A673 (cell line): Measurements from ENCODE around the gene DSCAM. TPM values are rescaled to one million over a fixed set of nuclear protein-coding genes. Genes with fewer than 3 reads are reported as not detected.

Experiments used
- BruUV-seq: library from RNA; stranded (reverse); fragments of 400-500 nt; replicated peaks from 2 replicates; lab custom pipeline; 2021; lab: Mats Ljungman, UMichigan
- CTCF ChIA-PET: fragments of 300-600 bp; sonication (Branson Sonifier 250); formaldehyde crosslinking; loops from one replicate; lab custom pipeline; 2022; ENCODE audit warnings: antibody characterized with exemption; lab: Charles Lee
- POLR2A ChIA-PET: fragments of 300-600 bp; sonication (Branson Sonifier 250); formaldehyde crosslinking; loops from one replicate; lab custom pipeline; 2022; ENCODE audit warnings: antibody characterized with exemption; ENCODE audit not compliant: low non-redundant PET; lab: Charles Lee
- DNase-seq: peaks from one replicate; pipeline ENCODE4 v3.0.0-alpha.2; 2015; ENCODE audit warnings: low spot score
- H3K27ac ChIP-seq: fragments of 200-600 bp; sonication (generic); 2 replicates; pipeline ENCODE4 v1.5.1; 2016; ENCODE audit warnings: mixed run types, low read depth, mild to moderate bottlenecking, mixed read lengths, antibody characterized with exemption, low read length; ENCODE audit not compliant: poor library complexity, severe bottlenecking
- H3K27me3 ChIP-seq: fragments of 200-600 bp; sonication (generic); replicated peaks from 2 replicates; pipeline ENCODE4 v1.6.1; 2017; ENCODE audit warnings: mixed run types, low read depth, mild to moderate bottlenecking, mixed read lengths, antibody characterized with exemption, low read length; ENCODE audit not compliant: insufficient read depth, poor library complexity
- H3K36me3 ChIP-seq: fragments of 200-600 bp; sonication (generic); 2 replicates; pipeline ENCODE4 v1.6.1; 2016; ENCODE audit warnings: mixed run types, mild to moderate bottlenecking, mixed read lengths, antibody characterized with exemption, low read length; ENCODE audit not compliant: insufficient read depth, poor library complexity, severe bottlenecking
- H3K4me1 ChIP-seq: fragments of 200-600 bp; sonication (generic); 2 replicates; pipeline ENCODE4 v1.6.1; 2017; ENCODE audit warnings: mixed run types, mild to moderate bottlenecking, mixed read lengths, antibody characterized with exemption, low read length; ENCODE audit not compliant: insufficient read depth, poor library complexity, severe bottlenecking
- H3K4me3 ChIP-seq: fragments of 200-600 bp; sonication (generic); 2 replicates; pipeline ENCODE4 v1.5.1; 2016; ENCODE audit warnings: low read depth, mixed run types, mild to moderate bottlenecking, mixed read lengths, low read length; ENCODE audit not compliant: poor library complexity, severe bottlenecking
- H3K9me3 ChIP-seq: fragments of 200-600 bp; sonication (generic); 2 replicates; pipeline ENCODE4 v1.6.1; 2016; ENCODE audit warnings: mixed run types, low read depth, mild to moderate bottlenecking, mixed read lengths, antibody characterized with exemption, low read length; ENCODE audit not compliant: poor library complexity, severe bottlenecking
- EZH2 ChIP-seq: fragments of 200-600 bp; sonication (generic); IDR thresholded peaks from 2 replicates; pipeline ENCODE4 v1.6.1; 2017; ENCODE audit warnings: borderline replicate concordance, low read depth, mild to moderate bottlenecking, mixed read lengths, antibody characterized with exemption, low read length; ENCODE audit not compliant: poor library complexity, severe bottlenecking
- intact Hi-C: fragments of 100-400 bp; cut with micrococcal nuclease; formaldehyde crosslinking; loops from one replicate; pipeline ENCODE4 v1.10.0; 2022; ENCODE audit not compliant: unreplicated experiment
- total RNA-seq: library from RNA; stranded (reverse); gene quantifications from 2 replicates; pipeline ENCODE4 v1.2.3, GENCODE V29; 2021
- TF ChIP-seq, protein P1 (sequence below): fragments of 300-800, 200-600 bp; sonication (generic); conservative IDR thresholded peaks from 2 replicates; pipeline ENCODE4 v1.5.1; 2017; ENCODE audit warnings: low read depth, mild to moderate bottlenecking, antibody characterized with exemption, low read length, moderate library complexity, mixed read lengths

DSCAM gene
- total RNA-seq, 1 experiment from 2014 or later = not detected

DNA sequence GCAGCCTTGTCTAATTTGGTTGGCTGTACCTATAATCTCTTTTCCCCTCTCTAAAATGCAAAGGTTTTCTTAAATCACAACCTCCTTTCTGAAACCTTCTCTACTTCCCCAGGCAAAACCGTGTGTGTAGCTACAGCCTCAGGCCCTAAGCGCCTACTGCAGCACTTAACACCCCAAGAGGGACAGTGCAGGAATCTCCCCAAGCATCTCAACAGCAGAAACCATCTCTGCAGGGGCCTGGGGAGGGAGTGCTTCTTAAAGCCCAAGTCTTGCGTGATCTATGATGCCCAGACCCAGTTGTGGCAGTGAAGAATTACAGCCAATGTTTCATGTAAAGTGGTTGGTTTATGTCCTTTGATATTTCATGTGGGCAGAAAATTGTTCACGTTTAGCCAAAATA lies 159.3 kb downstream of the DSCAM start:
- H3K27me3 ChIP-seq = no peaks in the 10 kb centered on the region
- CTCF ChIA-PET = no interaction called here
- no TSS peak for BruUV-seq

DNA sequence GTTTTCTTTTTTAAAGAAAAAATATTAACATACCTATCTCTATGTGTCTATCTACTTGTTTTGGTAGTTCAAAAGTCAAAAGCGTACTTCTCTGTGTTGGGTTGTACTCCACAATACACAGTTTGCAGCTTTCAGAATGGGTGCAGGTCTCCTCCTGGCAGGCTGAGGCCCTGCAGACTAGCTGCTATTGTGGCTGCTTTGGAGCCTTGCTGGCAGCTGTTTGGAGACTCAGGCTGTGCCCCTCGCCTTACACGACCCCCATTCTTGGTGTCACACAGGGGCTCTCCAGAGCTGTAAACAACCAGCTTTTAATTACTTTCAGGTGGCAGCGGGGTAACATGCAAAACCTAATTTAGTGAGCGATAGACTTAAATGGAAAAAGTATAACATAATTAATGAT lies 160.4 kb downstream of the DSCAM start:
- no peak overlapping the region for H3K4me3 ChIP-seq
- ChIA-PET POLR2A (no interaction called here), CTCF (no interaction called here)
- no peak for DNase-seq
- peaks cover 35% of the 10 kb centered on the region for H3K9me3 ChIP-seq
- H3K27me3 ChIP-seq = no peaks in the 10 kb centered on the region
- TF ChIP-seq EZH2 = no peak
- no TSS peak for BruUV-seq
- H3K4me1 ChIP-seq = no peaks in the 10 kb centered on the region
- H3K27ac ChIP-seq = no peak overlapping the region
- no peaks in the 10 kb centered on the region for H3K36me3 ChIP-seq
- intact Hi-C loops = no loop called here

More for the DNA sequence above, 159.3 kb downstream of the DSCAM start:
- intact Hi-C loops = no loop called here
- no peak overlapping the region for H3K27ac ChIP-seq
- H3K4me1 ChIP-seq = no peaks in the 10 kb centered on the region
- peaks cover 31% of the 10 kb centered on the region for H3K9me3 ChIP-seq
- TF ChIP-seq, protein P1, sequence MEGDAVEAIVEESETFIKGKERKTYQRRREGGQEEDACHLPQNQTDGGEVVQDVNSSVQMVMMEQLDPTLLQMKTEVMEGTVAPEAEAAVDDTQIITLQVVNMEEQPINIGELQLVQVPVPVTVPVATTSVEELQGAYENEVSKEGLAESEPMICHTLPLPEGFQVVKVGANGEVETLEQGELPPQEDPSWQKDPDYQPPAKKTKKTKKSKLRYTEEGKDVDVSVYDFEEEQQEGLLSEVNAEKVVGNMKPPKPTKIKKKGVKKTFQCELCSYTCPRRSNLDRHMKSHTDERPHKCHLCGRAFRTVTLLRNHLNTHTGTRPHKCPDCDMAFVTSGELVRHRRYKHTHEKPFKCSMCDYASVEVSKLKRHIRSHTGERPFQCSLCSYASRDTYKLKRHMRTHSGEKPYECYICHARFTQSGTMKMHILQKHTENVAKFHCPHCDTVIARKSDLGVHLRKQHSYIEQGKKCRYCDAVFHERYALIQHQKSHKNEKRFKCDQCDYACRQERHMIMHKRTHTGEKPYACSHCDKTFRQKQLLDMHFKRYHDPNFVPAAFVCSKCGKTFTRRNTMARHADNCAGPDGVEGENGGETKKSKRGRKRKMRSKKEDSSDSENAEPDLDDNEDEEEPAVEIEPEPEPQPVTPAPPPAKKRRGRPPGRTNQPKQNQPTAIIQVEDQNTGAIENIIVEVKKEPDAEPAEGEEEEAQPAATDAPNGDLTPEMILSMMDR = no peak
- no peak for TF ChIP-seq EZH2
- H3K4me3 ChIP-seq = no peak overlapping the region
- no peak for DNase-seq
- POLR2A ChIA-PET = no interaction called here
- no peaks in the 10 kb centered on the region for H3K36me3 ChIP-seq

DNA sequence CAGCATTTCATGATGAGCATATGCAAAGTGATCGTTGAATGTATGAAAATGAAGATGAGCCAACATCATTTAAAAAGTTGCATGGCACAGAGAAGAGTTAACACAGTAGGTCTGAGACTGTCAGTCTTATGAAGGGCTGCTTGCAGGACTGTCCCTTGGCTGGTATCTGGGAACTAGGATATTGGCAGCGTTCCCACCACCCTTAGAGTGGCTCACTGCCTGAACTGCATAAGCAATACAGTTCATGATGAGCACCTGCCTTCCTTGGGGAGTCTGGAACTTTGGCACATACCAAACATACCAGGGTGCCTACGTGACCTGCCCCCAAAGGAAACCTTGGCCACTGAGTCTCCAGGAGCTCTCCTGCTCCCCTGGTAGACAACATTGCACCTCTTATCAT lies 161.8 kb downstream of the DSCAM start:
- Histone ChIP-seq H3K9me3 (peaks cover 34% of the 10 kb centered on the region), H3K4me1 (no peaks in the 10 kb centered on the region), H3K36me3 (no peaks in the 10 kb centered on the region), H3K4me3 (no peak overlapping the region), H3K27ac (no peak overlapping the region), H3K27me3 (no peaks in the 10 kb centered on the region)
- ChIA-PET CTCF (no interaction called here), POLR2A (no interaction called here)
- no TSS peak for BruUV-seq
- no peak for DNase-seq
- intact Hi-C loops = no loop called here
- TF ChIP-seq EZH2 = no peak

DNA sequence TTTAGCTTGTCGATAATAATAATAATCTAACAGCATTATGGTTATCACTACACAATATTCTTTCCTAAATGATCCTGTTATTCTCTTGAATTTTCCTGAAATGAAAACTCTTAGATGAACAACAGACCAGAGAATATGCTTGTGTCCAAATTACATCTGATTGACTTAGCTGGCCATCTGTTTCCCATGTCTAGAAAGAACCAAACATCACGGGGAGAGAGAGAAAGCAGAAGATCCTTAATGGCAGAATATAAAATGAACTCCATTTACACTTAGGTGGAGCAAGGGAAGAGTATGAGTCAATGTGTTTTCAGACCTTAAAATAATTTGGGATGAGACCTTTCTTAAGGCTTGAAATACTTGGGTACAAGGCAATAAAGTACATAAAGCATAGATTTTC lies 162.2 kb downstream of the DSCAM start:
- Histone ChIP-seq H3K4me3 (no peak overlapping the region), H3K27ac (no peak overlapping the region), H3K4me1 (no peaks in the 10 kb centered on the region), H3K36me3 (no peaks in the 10 kb centered on the region), H3K27me3 (no peaks in the 10 kb centered on the region), H3K9me3 (peaks cover 36% of the 10 kb centered on the region)
- no TSS peak for BruUV-seq
- TF ChIP-seq EZH2 = no peak
- TF ChIP-seq, protein P1 = no peak
- intact Hi-C loops = no loop called here
- DNase-seq = no peak
- ChIA-PET POLR2A (no interaction called here), CTCF (no interaction called here)
